GM19193 (cell line): ENCODE data around the gene SPECC1L.

Source experiments
- POLR2A ChIP-seq: IDR thresholded peaks from 4 replicates; pipeline ENCODE4 v1.6.1; 2011; ENCODE audit not compliant: insufficient read depth, insufficient read length; ENCODE audit errors: extremely low read depth

The SPECC1L gene, protein sequence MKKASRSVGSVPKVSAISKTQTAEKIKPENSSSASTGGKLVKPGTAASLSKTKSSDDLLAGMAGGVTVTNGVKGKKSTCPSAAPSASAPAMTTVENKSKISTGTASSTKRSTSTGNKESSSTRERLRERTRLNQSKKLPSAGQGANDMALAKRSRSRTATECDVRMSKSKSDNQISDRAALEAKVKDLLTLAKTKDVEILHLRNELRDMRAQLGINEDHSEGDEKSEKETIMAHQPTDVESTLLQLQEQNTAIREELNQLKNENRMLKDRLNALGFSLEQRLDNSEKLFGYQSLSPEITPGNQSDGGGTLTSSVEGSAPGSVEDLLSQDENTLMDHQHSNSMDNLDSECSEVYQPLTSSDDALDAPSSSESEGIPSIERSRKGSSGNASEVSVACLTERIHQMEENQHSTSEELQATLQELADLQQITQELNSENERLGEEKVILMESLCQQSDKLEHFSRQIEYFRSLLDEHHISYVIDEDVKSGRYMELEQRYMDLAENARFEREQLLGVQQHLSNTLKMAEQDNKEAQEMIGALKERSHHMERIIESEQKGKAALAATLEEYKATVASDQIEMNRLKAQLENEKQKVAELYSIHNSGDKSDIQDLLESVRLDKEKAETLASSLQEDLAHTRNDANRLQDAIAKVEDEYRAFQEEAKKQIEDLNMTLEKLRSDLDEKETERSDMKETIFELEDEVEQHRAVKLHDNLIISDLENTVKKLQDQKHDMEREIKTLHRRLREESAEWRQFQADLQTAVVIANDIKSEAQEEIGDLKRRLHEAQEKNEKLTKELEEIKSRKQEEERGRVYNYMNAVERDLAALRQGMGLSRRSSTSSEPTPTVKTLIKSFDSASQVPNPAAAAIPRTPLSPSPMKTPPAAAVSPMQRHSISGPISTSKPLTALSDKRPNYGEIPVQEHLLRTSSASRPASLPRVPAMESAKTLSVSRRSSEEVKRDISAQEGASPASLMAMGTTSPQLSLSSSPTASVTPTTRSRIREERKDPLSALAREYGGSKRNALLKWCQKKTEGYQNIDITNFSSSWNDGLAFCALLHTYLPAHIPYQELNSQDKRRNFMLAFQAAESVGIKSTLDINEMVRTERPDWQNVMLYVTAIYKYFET

GRCh38 chr22:24270556-24271385, at the start of gene SPECC1L:
SPECC1L (plus strand) TSS chr22:24270831; CDS start chr22:24302232, 31,401 bp downstream.
- TF ChIP-seq POLR2A: peak; percentile 98

GRCh38 chr22:24224468-24224867, 46.2 kb upstream of the SPECC1L start:
- TF ChIP-seq POLR2A: no peak

GRCh38 chr22:24225044-24225601, 45.5 kb upstream of the SPECC1L start:
- TF ChIP-seq POLR2A: no peak

- TF ChIP-seq POLR2A: no peak
Observed at GRCh38 chr22:24225951-24226350, 44.7 kb upstream of the SPECC1L start.

- TF ChIP-seq POLR2A: no peak
Observed at GRCh38 chr22:24230911-24231656, 39.5 kb upstream of the SPECC1L start.

DNA sequence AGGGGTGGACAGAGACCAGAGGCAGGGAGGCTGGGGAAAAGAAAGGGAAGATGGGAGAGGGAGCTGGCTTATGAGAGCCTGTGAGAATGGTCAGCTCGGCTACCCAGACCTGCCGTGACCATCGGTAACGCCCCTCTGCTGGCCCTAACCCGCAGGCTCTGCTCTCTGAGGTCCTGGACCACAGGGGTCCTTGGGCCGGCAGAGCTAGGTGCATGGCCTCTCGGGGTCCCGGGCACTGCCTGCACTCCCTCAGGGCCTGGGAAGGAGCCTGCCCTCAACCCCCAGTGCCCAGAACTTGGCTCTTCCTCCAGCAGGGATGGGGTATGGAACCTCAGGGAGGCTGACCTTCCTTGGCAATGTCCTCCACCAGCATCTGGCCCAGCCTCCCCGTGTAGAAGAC, 38.9 kb upstream of the SPECC1L start:
- no peak for TF ChIP-seq POLR2A

DNA sequence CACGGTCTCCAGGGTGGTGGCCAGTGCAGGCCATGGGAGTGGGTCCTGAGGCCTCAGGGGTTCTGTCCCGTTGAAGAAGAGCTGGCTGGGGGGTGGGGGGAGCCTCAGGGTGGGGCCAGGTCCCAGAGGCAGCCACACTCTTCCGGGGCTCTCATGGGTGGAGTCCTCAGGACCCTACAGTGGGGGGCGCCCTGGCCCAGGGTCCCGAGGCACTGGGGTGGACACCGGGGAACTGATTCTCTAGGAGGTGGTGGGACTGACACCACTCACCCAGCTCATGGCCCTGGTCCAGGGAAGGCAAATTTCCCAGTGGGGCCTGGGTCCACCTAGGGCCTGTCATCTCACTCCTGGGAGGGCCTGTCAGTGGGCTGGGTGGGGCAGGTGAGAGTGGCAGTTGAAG, 38.5 kb upstream of the SPECC1L start:
- no peak for TF ChIP-seq POLR2A

DNA sequence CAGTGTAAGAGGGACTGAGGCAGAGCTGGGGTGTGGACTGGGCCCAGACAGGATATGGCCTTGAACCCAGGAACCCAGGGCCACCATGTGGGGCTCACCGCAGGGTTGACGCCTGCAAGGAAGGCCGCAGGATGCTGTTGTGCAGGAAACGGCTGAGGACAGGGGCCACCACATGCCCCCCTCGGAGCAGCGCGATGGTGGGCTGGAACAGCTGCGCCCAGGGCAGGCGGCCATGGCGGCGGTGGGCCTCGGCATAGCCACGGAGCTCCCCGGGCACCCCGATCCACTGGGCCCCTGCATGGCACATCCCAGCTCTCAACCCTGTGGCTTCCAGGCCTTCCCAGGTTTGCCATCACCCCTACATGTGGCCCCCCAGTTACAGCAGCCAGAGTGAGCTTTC, 37.9 kb upstream of the SPECC1L start:
- TF ChIP-seq POLR2A: no peak

GRCh38 chr22:24233235-24233634, 37.4 kb upstream of the SPECC1L start:
- no peak for TF ChIP-seq POLR2A

GRCh38 chr22:24233816-24234215, 36.8 kb upstream of the SPECC1L start:
- no peak for TF ChIP-seq POLR2A

DNA sequence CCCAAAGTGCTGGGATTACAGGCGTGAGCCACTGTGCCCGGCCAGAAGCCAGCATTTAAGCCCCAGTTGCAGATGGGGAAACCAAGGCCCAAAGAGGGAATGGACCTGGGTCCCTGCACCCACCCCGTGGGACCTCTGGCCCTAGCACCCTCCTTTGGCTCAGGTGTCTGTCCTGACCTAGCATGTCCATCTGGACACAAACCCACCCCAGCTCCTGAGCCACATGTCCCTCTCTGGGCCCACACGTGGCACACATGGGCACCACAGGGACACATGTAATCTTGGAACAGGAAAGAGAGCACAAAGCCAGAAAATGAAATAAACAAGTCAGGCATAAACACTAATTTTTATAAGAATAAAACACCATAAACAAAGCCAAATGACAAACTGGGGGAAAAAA, 35.3 kb upstream of the SPECC1L start:
- TF ChIP-seq POLR2A: no peak

GRCh38 chr22:24236656-24237055, 34.0 kb upstream of the SPECC1L start:
- no peak for TF ChIP-seq POLR2A

DNA sequence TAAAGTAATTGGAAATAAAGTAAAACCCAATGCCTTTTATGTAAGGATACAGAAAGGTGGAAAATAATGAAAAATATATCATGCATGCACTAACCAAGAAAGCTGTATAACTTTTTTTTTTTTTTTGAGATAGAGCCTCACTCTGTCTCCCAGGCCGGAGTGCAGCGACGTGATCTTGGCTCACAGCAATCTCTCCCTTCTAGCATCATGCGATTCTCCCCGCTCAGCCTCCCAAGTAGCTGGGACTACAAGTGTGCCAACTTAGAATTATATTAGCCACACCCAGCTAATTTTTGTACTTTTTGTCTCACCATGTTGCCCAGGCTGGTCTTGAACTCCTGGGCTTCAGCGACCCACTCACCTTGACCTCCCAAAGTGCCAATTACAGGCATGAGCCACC, 30.2 kb upstream of the SPECC1L start:
- TF ChIP-seq POLR2A: no peak
